ENCODE results near the gene NKX2-1.

The NKX2-1 gene

GRCh38 chr14:36521598-36522345 lies 1.7 kb upstream of the NKX2-1 start:
- no peak for TF ChIP-seq EZH2phosphoT487 (IDR thresholded peaks at IDR 0.05; ENCODE audit: low read length)
- TF ChIP-seq CTCF (IDR thresholded peaks at IDR 0.05; ENCODE audit: low read length), result no peak
- TF ChIP-seq EZH2 (optimal IDR thresholded peaks at IDR 0.05; ENCODE audit: low read depth, low read length), result no peak
- Histone ChIP-seq H3K9ac (ENCODE audit: low read length) (no peak overlapping the region), H3F3A (ENCODE audit: insufficient read depth, low read length) (no peaks in the 10 kb centered on the region), H3K27me3 (replicated peaks; ENCODE audit: insufficient read depth, low read length) (no peaks in the 10 kb centered on the region), H3K36me3 (replicated peaks; ENCODE audit: insufficient read depth, low read length) (no peaks in the 10 kb centered on the region), H2AFZ (ENCODE audit: low read length) (no peak overlapping the region), H3K9me3 (replicated peaks; ENCODE audit: insufficient read depth, low read length) (no peaks in the 10 kb centered on the region), H3K27ac (ENCODE audit: low read length) (no peak overlapping the region), H4K20me1 (ENCODE audit: insufficient read depth, low read length) (no peaks in the 10 kb centered on the region), H3K4me2 (ENCODE audit: low read depth, low read length) (no peak overlapping the region), H3K4me1 (ENCODE audit: low read length) (no peaks in the 10 kb centered on the region), H3K79me2 (ENCODE audit: low read length) (no peaks in the 10 kb centered on the region), H3K4me3 (ENCODE audit: low read length) (no peak overlapping the region), H3K9me2 (replicated peaks; ENCODE audit: insufficient read depth, low read length) (no peaks in the 10 kb centered on the region)
- DNase-seq, result no peak

GRCh38 chr14:36520601-36521525 lies 831 bp upstream of the NKX2-1 start:
- Histone ChIP-seq H3K4me3 (ENCODE audit: low read length) (no peak overlapping the region), H3K36me3 (replicated peaks; ENCODE audit: insufficient read depth, low read length) (no peaks in the 10 kb centered on the region), H3K9me2 (replicated peaks; ENCODE audit: insufficient read depth, low read length) (no peaks in the 10 kb centered on the region), H3K27ac (ENCODE audit: low read length) (no peak overlapping the region), H3K4me1 (ENCODE audit: low read length) (no peaks in the 10 kb centered on the region), H3F3A (ENCODE audit: insufficient read depth, low read length) (no peaks in the 10 kb centered on the region), H3K9ac (ENCODE audit: low read length) (no peak overlapping the region), H4K20me1 (ENCODE audit: insufficient read depth, low read length) (no peaks in the 10 kb centered on the region), H3K27me3 (replicated peaks; ENCODE audit: insufficient read depth, low read length) (no peaks in the 10 kb centered on the region), H3K4me2 (ENCODE audit: low read depth, low read length) (no peak overlapping the region), H3K9me3 (replicated peaks; ENCODE audit: insufficient read depth, low read length) (no peaks in the 10 kb centered on the region), H2AFZ (ENCODE audit: low read length) (no peak overlapping the region), H3K79me2 (ENCODE audit: low read length) (no peaks in the 10 kb centered on the region)
- TF ChIP-seq EZH2phosphoT487 (IDR thresholded peaks at IDR 0.05; ENCODE audit: low read length), result no peak
- TF ChIP-seq CTCF (IDR thresholded peaks at IDR 0.05; ENCODE audit: low read length), result no peak
- TF ChIP-seq EZH2 (optimal IDR thresholded peaks at IDR 0.05; ENCODE audit: low read depth, low read length), result no peak
- no peak for DNase-seq

- Histone ChIP-seq H2AFZ (ENCODE audit: low read length) (no peak overlapping the region), H3K27ac (ENCODE audit: low read length) (no peak overlapping the region), H3K4me2 (ENCODE audit: low read depth, low read length) (no peak overlapping the region), H3K4me1 (ENCODE audit: low read length) (no peaks in the 10 kb centered on the region), H3K27me3 (replicated peaks; ENCODE audit: insufficient read depth, low read length) (no peaks in the 10 kb centered on the region), H3K9me2 (replicated peaks; ENCODE audit: insufficient read depth, low read length) (no peaks in the 10 kb centered on the region), H3K4me3 (ENCODE audit: low read length) (no peak overlapping the region), H4K20me1 (ENCODE audit: insufficient read depth, low read length) (no peaks in the 10 kb centered on the region), H3K9ac (ENCODE audit: low read length) (no peak overlapping the region), H3K9me3 (replicated peaks; ENCODE audit: insufficient read depth, low read length) (no peaks in the 10 kb centered on the region), H3F3A (ENCODE audit: insufficient read depth, low read length) (no peaks in the 10 kb centered on the region), H3K79me2 (ENCODE audit: low read length) (no peaks in the 10 kb centered on the region), H3K36me3 (replicated peaks; ENCODE audit: insufficient read depth, low read length) (no peaks in the 10 kb centered on the region)
- no peak for DNase-seq
- no peak for TF ChIP-seq CTCF (IDR thresholded peaks at IDR 0.05; ENCODE audit: low read length)
- no peak for TF ChIP-seq EZH2 (optimal IDR thresholded peaks at IDR 0.05; ENCODE audit: low read depth, low read length)
- TF ChIP-seq EZH2phosphoT487 (IDR thresholded peaks at IDR 0.05; ENCODE audit: low read length), result no peak
Measured at GRCh38 chr14:36518586-36519430, 1.2 kb downstream of the NKX2-1 start.

All from MM.1S (cell line).